Activated CD8-positive, alpha-beta T cell treated with anti-CD3 and anti-CD28 coated beads for 36 hours (primary cell): ENCODE measurements around the gene ACTN4. TPM values are rescaled to one million over a fixed set of nuclear protein-coding genes. Genes with fewer than 3 reads are reported as not detected.

Source experiments
- ATAC-seq: fragments of 200-7000 bp; cut with Tn5 transposase; one replicate; pipeline ENCODE4 v1.10.0; 2021; ENCODE audit warnings: mild to moderate bottlenecking, moderate library complexity
- CTCF ChIA-PET: fragments of 350-600 bp; sonication (Branson Sonifier 250); formaldehyde crosslinking; loops from one replicate; lab custom pipeline; 2021; ENCODE audit warnings: antibody characterized with exemption; lab: Charles Lee
- POLR2A ChIA-PET: fragments of 350-600 bp; sonication (Branson Sonifier 250); formaldehyde crosslinking; loops from one replicate; lab custom pipeline; 2021; ENCODE audit warnings: antibody characterized with exemption; lab: Charles Lee
- DNase-seq: peaks from one replicate; pipeline ENCODE4 v3.0.0-alpha.2; 2020
- H3K27ac Mint-ChIP-seq: one replicate; pipeline ENCODE4 v1.8.0; 2021; ENCODE audit warnings: mild to moderate bottlenecking, mixed read lengths
- H3K27me3 Mint-ChIP-seq: one replicate; pipeline ENCODE4 v1.8.0; 2021; ENCODE audit warnings: mixed read lengths
- H3K36me3 Mint-ChIP-seq: one replicate; pipeline ENCODE4 v1.8.0; 2021; ENCODE audit warnings: low read depth, mixed read lengths
- H3K4me1 Mint-ChIP-seq: one replicate; pipeline ENCODE4 v1.8.0; 2021; ENCODE audit warnings: low read depth, mixed read lengths
- H3K4me3 Mint-ChIP-seq: one replicate; pipeline ENCODE4 v1.8.0; 2021; ENCODE audit warnings: mild to moderate bottlenecking, moderate library complexity, mixed read lengths
- H3K9me3 Mint-ChIP-seq: one replicate; pipeline ENCODE4 v1.8.0; 2021; ENCODE audit warnings: mixed read lengths
- intact Hi-C: fragments of 100-400 bp; cut with micrococcal nuclease; formaldehyde crosslinking; loops from one replicate; pipeline ENCODE4 v1.10.0; 2022
- total RNA-seq, 2 experiments: library from RNA; stranded (reverse); gene quantifications; one replicate each; pipeline ENCODE4 v1.2.3, GENCODE V29; 2021
- TF ChIP-seq, protein P1 (sequence below): fragments of 200-600 bp; IDR thresholded peaks from one replicate; pipeline ENCODE4 v1.8.0; 2022; ENCODE audit warnings: antibody characterized with exemption, mild to moderate bottlenecking

Gene ACTN4
- total RNA-seq, 2 experiments from 2014 or later = 183 to 189 TPM

DNA sequence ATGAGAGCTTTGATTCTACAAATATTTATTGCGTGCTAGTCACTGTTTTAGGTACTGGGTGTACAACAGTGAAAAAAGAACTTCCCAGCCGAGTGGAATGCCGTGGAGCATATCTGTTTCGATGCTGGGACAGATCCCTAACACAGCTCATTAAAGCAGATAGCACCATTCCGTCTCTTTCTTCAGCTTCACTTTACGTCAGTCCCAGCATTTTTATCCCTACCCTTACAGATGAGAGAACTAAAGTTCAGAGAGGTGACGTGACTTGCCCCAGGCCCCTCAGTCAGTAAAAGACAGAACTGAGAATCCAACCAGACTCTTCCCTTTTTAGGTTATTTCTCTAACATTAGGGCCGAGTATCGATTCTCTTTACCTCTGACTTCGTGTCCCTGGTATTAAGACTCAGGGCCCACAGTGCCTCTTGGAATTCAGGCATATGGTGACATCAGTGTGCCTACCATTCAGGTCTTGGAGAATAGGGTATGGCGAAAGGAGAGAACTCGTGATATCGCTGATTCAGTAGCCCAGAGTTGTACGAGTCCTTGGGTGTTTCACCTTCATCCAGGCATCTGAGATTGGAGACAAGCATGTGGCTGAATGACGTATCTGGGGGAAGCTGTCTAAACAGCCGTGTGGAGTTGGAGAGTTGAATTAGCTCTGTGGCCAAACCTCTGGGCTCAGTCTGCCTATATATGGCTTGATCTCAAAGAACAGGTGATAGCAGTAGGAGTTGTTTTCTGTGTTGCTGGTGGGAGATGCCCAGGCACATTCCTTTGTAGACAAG lies 27.1 kb downstream of the ACTN4 start:
- Mint-ChIP-seq H3K27ac (no peak overlapping the region), H3K36me3 (peaks cover 8% of the 10 kb centered on the region), H3K9me3 (no peaks in the 10 kb centered on the region), H3K4me1 (peaks cover 51% of the 10 kb centered on the region), H3K4me3 (no peak overlapping the region), H3K27me3 (no peaks in the 10 kb centered on the region)
- ChIA-PET POLR2A (interaction anchor here (1.2 kb wide), 1 partner anchor 15 kb away, joined by 3 read pairs; no protein-coding TSS in a partner anchor), CTCF (interaction anchor here (1.0 to 2.2 kb wide), 3 partner anchors 12 to 19 kb away, joined by 3 to 7 read pairs (median 6); no protein-coding TSS in a partner anchor)
- TF ChIP-seq, protein P1, sequence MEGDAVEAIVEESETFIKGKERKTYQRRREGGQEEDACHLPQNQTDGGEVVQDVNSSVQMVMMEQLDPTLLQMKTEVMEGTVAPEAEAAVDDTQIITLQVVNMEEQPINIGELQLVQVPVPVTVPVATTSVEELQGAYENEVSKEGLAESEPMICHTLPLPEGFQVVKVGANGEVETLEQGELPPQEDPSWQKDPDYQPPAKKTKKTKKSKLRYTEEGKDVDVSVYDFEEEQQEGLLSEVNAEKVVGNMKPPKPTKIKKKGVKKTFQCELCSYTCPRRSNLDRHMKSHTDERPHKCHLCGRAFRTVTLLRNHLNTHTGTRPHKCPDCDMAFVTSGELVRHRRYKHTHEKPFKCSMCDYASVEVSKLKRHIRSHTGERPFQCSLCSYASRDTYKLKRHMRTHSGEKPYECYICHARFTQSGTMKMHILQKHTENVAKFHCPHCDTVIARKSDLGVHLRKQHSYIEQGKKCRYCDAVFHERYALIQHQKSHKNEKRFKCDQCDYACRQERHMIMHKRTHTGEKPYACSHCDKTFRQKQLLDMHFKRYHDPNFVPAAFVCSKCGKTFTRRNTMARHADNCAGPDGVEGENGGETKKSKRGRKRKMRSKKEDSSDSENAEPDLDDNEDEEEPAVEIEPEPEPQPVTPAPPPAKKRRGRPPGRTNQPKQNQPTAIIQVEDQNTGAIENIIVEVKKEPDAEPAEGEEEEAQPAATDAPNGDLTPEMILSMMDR = no peak
- DNase-seq (no peak), ATAC-seq (no peak)
- intact Hi-C loops = no loop called here

DNA sequence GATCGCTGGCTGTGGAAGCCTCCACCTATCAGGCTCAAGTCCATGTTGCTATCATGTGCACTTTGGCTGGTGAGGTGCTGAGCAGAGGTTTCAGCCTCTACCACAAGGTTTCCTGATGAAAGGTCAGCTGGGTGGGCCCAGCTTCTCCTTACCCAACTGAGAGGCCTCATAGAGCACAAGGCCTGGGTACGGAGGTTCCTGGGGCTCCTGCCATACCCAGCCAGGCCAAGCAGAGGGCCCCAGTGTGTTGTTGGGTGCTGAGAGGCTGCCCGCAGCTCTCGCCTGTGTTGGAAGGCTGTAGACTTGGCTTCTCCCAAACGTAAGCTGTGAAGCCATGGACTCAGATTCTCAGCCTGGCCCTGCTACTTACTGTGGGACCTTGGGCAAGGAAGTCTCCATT lies 28.2 kb downstream of the ACTN4 start:
- ChIA-PET CTCF (interaction anchor here (2.2 kb wide), 2 partner anchors 17 to 20 kb away, joined by 6 to 7 read pairs; no protein-coding TSS in a partner anchor), POLR2A (interaction anchor here (0.6 to 1.2 kb wide), 2 partner anchors 14 kb away, joined by 3 read pairs; no protein-coding TSS in a partner anchor)
- H3K4me1 Mint-ChIP-seq = peaks cover 51% of the 10 kb centered on the region
- intact Hi-C loops = no loop called here
- H3K27ac Mint-ChIP-seq = no peak overlapping the region
- H3K9me3 Mint-ChIP-seq = no peaks in the 10 kb centered on the region
- ATAC-seq (peak; percentile 94), DNase-seq (peak; percentile 69)
- peaks cover 8% of the 10 kb centered on the region for H3K36me3 Mint-ChIP-seq
- TF ChIP-seq, protein P1 = no peak
- no peaks in the 10 kb centered on the region for H3K27me3 Mint-ChIP-seq
- no peak overlapping the region for H3K4me3 Mint-ChIP-seq

DNA sequence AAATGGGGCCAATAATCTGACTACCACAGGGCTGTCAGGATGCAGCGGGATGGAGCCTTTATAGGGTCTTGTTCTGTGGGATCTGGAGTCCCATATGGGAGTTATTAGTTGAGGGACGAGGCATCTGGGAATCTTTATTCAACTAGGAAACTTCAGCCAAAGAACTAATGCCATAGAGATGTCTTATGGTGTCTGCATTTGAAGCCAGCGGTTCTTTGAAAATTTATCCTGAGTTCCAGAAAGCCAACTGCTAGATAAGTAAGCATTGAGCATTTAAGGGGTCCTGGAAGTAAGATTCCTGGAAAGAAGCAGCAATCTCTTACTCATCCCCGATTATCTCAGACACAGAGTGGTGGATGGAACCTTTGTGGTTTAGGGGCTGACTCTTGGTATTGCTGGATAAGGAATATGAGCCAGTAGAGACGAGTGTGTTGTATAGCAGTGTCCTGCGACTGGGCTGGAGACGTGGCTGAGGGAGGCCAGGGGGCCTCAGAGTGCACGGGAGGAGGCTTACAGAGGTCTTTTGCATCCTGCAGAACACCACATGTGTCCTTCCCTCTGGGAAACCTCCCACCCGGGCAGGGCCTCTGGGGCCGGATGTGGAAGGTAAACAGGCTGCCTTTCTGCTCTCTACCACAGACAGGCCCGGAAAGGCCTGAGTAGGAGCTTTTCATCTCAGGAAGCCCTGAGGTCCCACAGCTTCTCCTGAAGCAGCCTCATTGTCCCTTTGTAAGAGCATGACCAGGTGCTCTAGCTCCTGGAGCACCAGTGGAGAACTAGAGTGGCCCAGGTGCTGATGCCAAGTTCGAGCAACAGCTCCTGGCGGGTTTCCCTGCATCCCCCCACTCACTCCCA lies 28.8 kb downstream of the ACTN4 start:
- no peaks in the 10 kb centered on the region for H3K27me3 Mint-ChIP-seq
- DNase-seq (no peak), ATAC-seq (no peak)
- TF ChIP-seq, protein P1 = no peak
- ChIA-PET CTCF (interaction anchor here (2.2 kb wide), 1 partner anchor 20 kb away, joined by 6 read pairs; no protein-coding TSS in a partner anchor), POLR2A (interaction anchor here (0.6 to 1.2 kb wide), 2 partner anchors 13 to 15 kb away, joined by 3 read pairs; no protein-coding TSS in a partner anchor)
- peaks cover 51% of the 10 kb centered on the region for H3K4me1 Mint-ChIP-seq
- peaks cover 10% of the 10 kb centered on the region for H3K36me3 Mint-ChIP-seq
- H3K27ac Mint-ChIP-seq = no peak overlapping the region
- intact Hi-C loops = no loop called here
- H3K4me3 Mint-ChIP-seq = no peak overlapping the region
- H3K9me3 Mint-ChIP-seq = no peaks in the 10 kb centered on the region

- Mint-ChIP-seq H3K36me3 (peaks cover 15% of the 10 kb centered on the region), H3K4me3 (no peak overlapping the region), H3K4me1 (peaks cover 55% of the 10 kb centered on the region), H3K9me3 (no peaks in the 10 kb centered on the region), H3K27ac (peak overlapping the region; percentile 48), H3K27me3 (no peaks in the 10 kb centered on the region)
- intact Hi-C loops = no loop called here
- no peak for ATAC-seq
- TF ChIP-seq, protein P1 = no peak
- ChIA-PET POLR2A (no interaction called here), CTCF (no interaction called here)
- no peak for DNase-seq
Measured at GRCh38 chr19:38676878-38677646, 29.6 kb downstream of the ACTN4 start.
